PC-9 (cell line): ENCODE data around the gene LIX1. TPM values are rescaled to one million over a fixed set of nuclear protein-coding genes. Genes with fewer than 3 reads are reported as not detected.

ENCODE experiments used
- BruUV-seq: library from RNA; stranded (reverse); fragments of 400-500 nt; replicated peaks from 2 replicates; lab custom pipeline; 2021; lab: Mats Ljungman, UMichigan
- CTCF ChIA-PET: fragments of 300-600 bp; sonication (Branson Sonifier 250); formaldehyde crosslinking; loops from one replicate; lab custom pipeline; 2022; ENCODE audit warnings: antibody characterized with exemption; lab: Charles Lee
- POLR2A ChIA-PET: fragments of 300-600 bp; sonication (Branson Sonifier 250); formaldehyde crosslinking; loops from one replicate; lab custom pipeline; 2022; ENCODE audit warnings: antibody characterized with exemption; ENCODE audit not compliant: unreplicated experiment; lab: Charles Lee
- DNase-seq, 2 experiments: peaks; one replicate each; pipeline versions ENCODE4 v3.0.0 to v3.0.0-alpha.2; 2015 to 2022; ENCODE audit warnings: mixed read lengths in 1 of 2
- H2AFZ ChIP-seq: fragments of 200-600 bp; sonication (generic); 2 replicates; pipeline ENCODE4 v1.8.1; 2017; ENCODE audit warnings: antibody characterized with exemption
- H3F3A ChIP-seq: fragments of 200-600 bp; sonication (generic); 2 replicates; pipeline ENCODE4 v1.8.1; 2017; ENCODE audit warnings: antibody characterized with exemption, mild to moderate bottlenecking, low read depth; ENCODE audit not compliant: insufficient read depth
- H3K27ac ChIP-seq: fragments of 200-600 bp; sonication (generic); 2 replicates; pipeline ENCODE4 v1.6.1; 2016; ENCODE audit warnings: mixed run types
- H3K27me3 ChIP-seq: fragments of 200-600 bp; sonication (generic); 2 replicates; pipeline ENCODE4 v1.6.1; 2016; ENCODE audit warnings: low read depth, mixed run types; ENCODE audit not compliant: insufficient read depth
- H3K36me3 ChIP-seq: fragments of 200-600 bp; sonication (generic); 2 replicates; pipeline ENCODE4 v1.6.1; 2016; ENCODE audit warnings: low read depth, mixed run types
- H3K4me1 ChIP-seq: fragments of 200-600 bp; sonication (generic); replicated peaks from 2 replicates; pipeline ENCODE4 v1.6.1; 2016; ENCODE audit warnings: mixed run types; ENCODE audit not compliant: insufficient read depth
- H3K4me2 ChIP-seq: fragments of 200-600 bp; sonication (generic); 2 replicates; pipeline ENCODE4 v1.6.1; 2017; ENCODE audit warnings: mixed run types
- H3K4me3 ChIP-seq: fragments of 200-600 bp; sonication (generic); 2 replicates; pipeline ENCODE4 v1.6.1; 2016; ENCODE audit warnings: mixed run types
- H3K79me2 ChIP-seq: fragments of 200-600 bp; sonication (generic); 2 replicates; pipeline ENCODE4 v1.6.1; 2017; ENCODE audit warnings: low read depth, mixed run types
- H3K9me2 ChIP-seq: fragments of 200-600 bp; sonication (generic); 2 replicates; pipeline ENCODE4 v1.8.1; 2017; ENCODE audit warnings: mild to moderate bottlenecking; ENCODE audit not compliant: insufficient read depth
- H3K9me3 ChIP-seq: fragments of 200-600 bp; sonication (generic); 2 replicates; pipeline ENCODE4 v1.8.1; 2016; ENCODE audit warnings: low read depth; ENCODE audit not compliant: insufficient read depth
- H4K20me1 ChIP-seq: fragments of 200-600 bp; sonication (generic); 2 replicates; pipeline ENCODE4 v1.8.1; 2017; ENCODE audit not compliant: insufficient read depth
- EZH2 ChIP-seq: fragments of 200-600 bp; sonication (generic); IDR thresholded peaks from 2 replicates; pipeline ENCODE4 v1.8.0; 2017; ENCODE audit warnings: antibody characterized with exemption, low read depth
- intact Hi-C: fragments of 100-400 bp; cut with micrococcal nuclease; formaldehyde crosslinking; loops from one replicate; pipeline ENCODE4 v1.10.0; 2022; ENCODE audit not compliant: unreplicated experiment
- total RNA-seq: library from RNA; stranded (reverse); gene quantifications from 2 replicates; pipeline ENCODE4 v1.2.3, GENCODE V29; 2021
- TF ChIP-seq, protein P1 (sequence below): fragments of 200-600 bp; sonication (generic); conservative IDR thresholded peaks from 2 replicates; pipeline ENCODE4 v1.6.1; 2017; ENCODE audit warnings: mixed run types, antibody characterized with exemption, mild to moderate bottlenecking, moderate library complexity

Gene LIX1
- total RNA-seq, 1 experiment from 2014 or later = not detected

DNA sequence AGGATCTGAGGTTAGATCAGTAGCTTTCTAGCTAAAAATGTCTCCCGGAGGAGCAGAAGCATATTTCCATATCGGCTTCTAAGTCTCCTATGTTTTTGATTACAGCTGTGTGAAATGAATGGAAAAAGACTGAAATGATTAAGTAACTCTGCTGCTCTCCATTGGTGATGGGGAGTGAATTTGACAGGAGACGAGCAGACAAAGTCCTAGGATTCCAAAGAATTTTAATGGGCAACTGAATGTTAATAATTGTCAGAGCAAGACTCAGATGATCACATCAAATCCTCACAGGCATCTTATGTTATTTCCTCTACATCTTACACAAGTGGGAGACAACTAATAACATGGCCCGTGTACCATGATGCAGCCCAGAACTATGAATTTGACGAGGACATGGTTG, 66.8 kb downstream of the LIX1 start:
- Histone ChIP-seq H3K27ac (no peak overlapping the region), H3K27me3 (no peaks in the 10 kb centered on the region), H3K79me2 (no peaks in the 10 kb centered on the region), H3K4me2 (no peak overlapping the region), H4K20me1 (no peaks in the 10 kb centered on the region), H2AFZ (no peak overlapping the region), H3K9me2 (no peaks in the 10 kb centered on the region), H3K36me3 (no peaks in the 10 kb centered on the region), H3K9me3 (no peaks in the 10 kb centered on the region), H3K4me3 (no peak overlapping the region), H3F3A (no peaks in the 10 kb centered on the region), H3K4me1 (no peaks in the 10 kb centered on the region)
- CTCF ChIA-PET = no interaction called here
- DNase-seq = no peak
- intact Hi-C loops = no loop called here
- no peak for TF ChIP-seq EZH2
- TF ChIP-seq, protein P1, sequence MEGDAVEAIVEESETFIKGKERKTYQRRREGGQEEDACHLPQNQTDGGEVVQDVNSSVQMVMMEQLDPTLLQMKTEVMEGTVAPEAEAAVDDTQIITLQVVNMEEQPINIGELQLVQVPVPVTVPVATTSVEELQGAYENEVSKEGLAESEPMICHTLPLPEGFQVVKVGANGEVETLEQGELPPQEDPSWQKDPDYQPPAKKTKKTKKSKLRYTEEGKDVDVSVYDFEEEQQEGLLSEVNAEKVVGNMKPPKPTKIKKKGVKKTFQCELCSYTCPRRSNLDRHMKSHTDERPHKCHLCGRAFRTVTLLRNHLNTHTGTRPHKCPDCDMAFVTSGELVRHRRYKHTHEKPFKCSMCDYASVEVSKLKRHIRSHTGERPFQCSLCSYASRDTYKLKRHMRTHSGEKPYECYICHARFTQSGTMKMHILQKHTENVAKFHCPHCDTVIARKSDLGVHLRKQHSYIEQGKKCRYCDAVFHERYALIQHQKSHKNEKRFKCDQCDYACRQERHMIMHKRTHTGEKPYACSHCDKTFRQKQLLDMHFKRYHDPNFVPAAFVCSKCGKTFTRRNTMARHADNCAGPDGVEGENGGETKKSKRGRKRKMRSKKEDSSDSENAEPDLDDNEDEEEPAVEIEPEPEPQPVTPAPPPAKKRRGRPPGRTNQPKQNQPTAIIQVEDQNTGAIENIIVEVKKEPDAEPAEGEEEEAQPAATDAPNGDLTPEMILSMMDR = no peak
- BruUV-seq = no TSS peak
- POLR2A ChIA-PET = no interaction called here

DNA sequence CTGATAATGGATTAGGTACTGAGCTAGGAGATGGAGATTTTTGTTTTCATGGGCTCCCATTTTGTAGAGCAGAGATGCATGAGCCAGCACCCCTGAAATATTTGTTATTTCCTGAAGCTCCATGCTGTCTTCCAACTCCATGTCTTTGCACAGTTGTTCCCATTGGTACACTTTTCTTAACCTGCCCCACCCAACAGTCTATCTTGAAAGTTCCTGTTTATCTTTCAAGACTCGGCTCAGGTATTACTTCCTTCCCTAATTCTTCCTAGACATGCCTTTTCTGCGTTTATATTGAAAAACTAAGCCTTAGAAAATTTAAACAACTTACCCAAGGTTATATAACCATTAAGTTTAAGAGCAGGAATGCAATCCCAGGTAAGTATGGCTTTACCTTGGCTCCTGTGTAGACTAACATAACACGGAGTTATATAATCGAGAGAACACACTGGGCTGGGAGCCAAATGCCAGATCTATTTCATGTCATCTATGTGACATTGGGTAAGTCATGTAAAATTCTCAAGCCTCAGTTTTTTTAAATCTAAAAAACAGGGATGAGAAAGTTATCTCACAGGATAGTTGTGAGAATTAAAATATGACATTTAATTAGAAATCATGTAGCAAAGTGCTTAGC, 67.4 kb downstream of the LIX1 start:
- no peak for TF ChIP-seq EZH2
- TF ChIP-seq, protein P1 = no peak
- no peak overlapping the region for H3K4me2 ChIP-seq
- H4K20me1 ChIP-seq = no peaks in the 10 kb centered on the region
- DNase-seq = no peak
- H3K4me1 ChIP-seq = no peaks in the 10 kb centered on the region
- no peak overlapping the region for H3K4me3 ChIP-seq
- H3K36me3 ChIP-seq = no peaks in the 10 kb centered on the region
- CTCF ChIA-PET = no interaction called here
- H2AFZ ChIP-seq = no peak overlapping the region
- BruUV-seq = no TSS peak
- intact Hi-C loops = no loop called here
- POLR2A ChIA-PET = no interaction called here
- H3K9me2 ChIP-seq = no peaks in the 10 kb centered on the region
- no peaks in the 10 kb centered on the region for H3K79me2 ChIP-seq
- H3K27me3 ChIP-seq = no peaks in the 10 kb centered on the region
- H3K27ac ChIP-seq = no peak overlapping the region
- no peaks in the 10 kb centered on the region for H3K9me3 ChIP-seq
- no peaks in the 10 kb centered on the region for H3F3A ChIP-seq

DNA sequence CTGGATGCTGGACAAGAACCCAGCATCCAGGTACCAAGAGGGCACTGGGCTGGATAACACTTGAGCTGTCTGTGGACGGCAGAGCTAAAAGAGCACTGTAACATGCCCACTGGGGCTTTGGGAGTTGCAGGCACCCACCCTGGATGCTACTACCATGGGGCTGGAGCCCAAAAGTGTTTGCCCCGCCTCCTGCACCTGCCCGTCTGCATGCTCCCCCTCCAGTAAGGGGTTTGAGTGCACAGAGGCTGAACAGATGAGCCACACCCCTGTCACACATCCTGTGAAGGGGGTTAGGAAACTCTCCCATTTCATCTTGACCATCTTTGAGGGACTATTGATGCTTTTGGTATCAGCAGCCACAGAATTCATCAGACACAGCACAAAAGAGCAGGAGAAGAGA, 69.0 kb downstream of the LIX1 start:
- H3K4me1 ChIP-seq = no peaks in the 10 kb centered on the region
- ChIA-PET CTCF (no interaction called here), POLR2A (no interaction called here)
- no peak overlapping the region for H3K4me2 ChIP-seq
- TF ChIP-seq, protein P1 = no peak
- TF ChIP-seq EZH2 = no peak
- no peaks in the 10 kb centered on the region for H3K9me2 ChIP-seq
- no peaks in the 10 kb centered on the region for H4K20me1 ChIP-seq
- H3K27me3 ChIP-seq = no peaks in the 10 kb centered on the region
- no peak overlapping the region for H3K4me3 ChIP-seq
- no peaks in the 10 kb centered on the region for H3K79me2 ChIP-seq
- H3K27ac ChIP-seq = no peak overlapping the region
- DNase-seq = no peak
- no peak overlapping the region for H2AFZ ChIP-seq
- no peaks in the 10 kb centered on the region for H3K36me3 ChIP-seq
- no peaks in the 10 kb centered on the region for H3F3A ChIP-seq
- no TSS peak for BruUV-seq
- no peaks in the 10 kb centered on the region for H3K9me3 ChIP-seq
- intact Hi-C loops = no loop called here
